Fibroblast of villous mesenchyme (primary cell): ENCODE data around the gene UNC5A. TPM values are rescaled to one million over a fixed set of nuclear protein-coding genes. Genes with fewer than 3 reads are reported as not detected.

Source experiments
- DNase-seq: peaks from one replicate; pipeline ENCODE4 v3.0.0-alpha.2; 2010; ENCODE audit warnings: low read depth
- H3K4me3 ChIP-seq: 2 replicates; pipeline ENCODE4 v1.5.1; 2011; ENCODE audit warnings: low read depth, mild to moderate bottlenecking, low read length
- CTCF ChIP-seq: IDR thresholded peaks from 2 replicates; pipeline ENCODE4 v1.5.1; 2012; ENCODE audit warnings: low read depth, mild to moderate bottlenecking, low read length; ENCODE audit not compliant: insufficient read depth
- total RNA-seq: library from RNA; depleted of rRNA; stranded (reverse); fragments of >200 nt; gene quantifications from 2 replicates; pipeline ENCODE4 v1.2.3, GENCODE V29; 2012

UNC5A gene
- total RNA-seq, 1 donor: not detected

DNA sequence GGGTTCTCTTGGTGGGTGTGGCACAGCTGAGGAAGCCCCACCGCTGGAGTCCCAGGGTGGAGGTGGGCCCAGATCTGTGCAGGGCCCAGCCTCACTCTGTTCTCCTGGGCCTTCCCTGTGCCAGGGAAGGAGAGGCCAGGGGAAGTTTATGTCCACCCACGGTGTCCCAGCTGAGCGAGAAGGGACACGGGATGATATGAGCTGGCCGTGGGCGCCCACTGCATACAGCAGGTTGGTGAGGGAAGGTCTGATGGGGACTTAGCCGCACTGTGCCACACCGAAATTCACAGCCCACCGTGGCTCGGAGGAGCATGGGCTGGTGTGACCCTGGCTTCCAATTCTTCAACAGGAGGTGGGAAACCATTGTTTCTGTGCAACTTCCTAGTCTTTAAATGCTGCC, 33.9 kb downstream of the UNC5A start:
- DNase-seq: no peak
- no peak overlapping the region for H3K4me3 ChIP-seq
- TF ChIP-seq CTCF: no peak

DNA sequence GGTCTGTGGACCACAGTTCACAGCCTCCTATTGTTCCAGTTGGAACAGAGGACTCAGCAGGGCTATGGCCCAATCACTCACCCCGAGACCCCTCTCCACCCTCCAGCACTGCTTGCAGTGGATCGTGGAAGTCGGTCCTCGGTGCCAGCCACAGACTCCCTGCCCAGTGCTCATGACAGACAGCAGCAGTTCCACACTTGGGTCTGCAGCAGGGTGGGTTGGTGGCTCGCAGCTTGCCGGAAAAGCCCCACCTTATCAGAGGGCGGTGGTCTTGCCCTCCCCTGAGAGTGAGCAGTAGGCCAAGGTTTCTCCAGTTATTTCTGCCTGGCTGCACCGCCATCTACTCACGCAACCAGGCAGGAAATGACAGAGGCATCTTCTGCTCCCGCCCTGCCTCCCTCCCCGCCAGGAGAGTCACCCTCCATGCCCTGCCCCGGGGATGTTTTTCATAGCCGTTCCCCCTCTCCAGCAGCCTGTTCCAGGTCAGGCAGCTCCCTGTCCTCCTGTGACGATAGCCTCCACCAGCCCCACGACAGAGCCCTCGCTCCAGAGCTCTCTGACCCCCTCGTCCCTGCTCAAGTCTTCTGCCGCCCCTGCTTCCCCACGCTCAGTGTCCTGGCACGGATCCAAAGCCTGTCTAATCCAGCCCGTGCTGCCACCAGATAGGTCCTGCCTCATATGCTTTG, 34.5 kb downstream of the UNC5A start:
- DNase-seq: no peak

DNA sequence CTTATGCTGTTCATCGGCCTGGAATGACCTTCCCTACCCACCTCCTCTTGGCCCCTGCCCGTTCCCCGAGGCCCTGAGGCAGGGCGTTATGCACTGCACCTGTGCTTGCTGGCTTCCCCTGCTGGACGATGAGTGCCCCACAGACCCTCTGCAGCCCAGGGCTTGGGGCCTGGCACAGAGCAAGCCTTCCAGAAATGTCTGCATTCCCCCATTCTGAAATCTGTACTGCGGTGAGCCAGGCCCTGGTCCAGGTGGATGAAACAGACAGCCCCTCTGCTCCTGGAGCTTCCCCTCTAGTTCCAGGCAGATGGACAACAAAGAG, 35.0 kb downstream of the UNC5A start:
- no peak overlapping the region for H3K4me3 ChIP-seq
- no peak for DNase-seq
- no peak for TF ChIP-seq CTCF

More for the DNA sequence above, 34.5 kb downstream of the UNC5A start:
- no peak overlapping the region for H3K4me3 ChIP-seq
- TF ChIP-seq CTCF: no peak

DNA sequence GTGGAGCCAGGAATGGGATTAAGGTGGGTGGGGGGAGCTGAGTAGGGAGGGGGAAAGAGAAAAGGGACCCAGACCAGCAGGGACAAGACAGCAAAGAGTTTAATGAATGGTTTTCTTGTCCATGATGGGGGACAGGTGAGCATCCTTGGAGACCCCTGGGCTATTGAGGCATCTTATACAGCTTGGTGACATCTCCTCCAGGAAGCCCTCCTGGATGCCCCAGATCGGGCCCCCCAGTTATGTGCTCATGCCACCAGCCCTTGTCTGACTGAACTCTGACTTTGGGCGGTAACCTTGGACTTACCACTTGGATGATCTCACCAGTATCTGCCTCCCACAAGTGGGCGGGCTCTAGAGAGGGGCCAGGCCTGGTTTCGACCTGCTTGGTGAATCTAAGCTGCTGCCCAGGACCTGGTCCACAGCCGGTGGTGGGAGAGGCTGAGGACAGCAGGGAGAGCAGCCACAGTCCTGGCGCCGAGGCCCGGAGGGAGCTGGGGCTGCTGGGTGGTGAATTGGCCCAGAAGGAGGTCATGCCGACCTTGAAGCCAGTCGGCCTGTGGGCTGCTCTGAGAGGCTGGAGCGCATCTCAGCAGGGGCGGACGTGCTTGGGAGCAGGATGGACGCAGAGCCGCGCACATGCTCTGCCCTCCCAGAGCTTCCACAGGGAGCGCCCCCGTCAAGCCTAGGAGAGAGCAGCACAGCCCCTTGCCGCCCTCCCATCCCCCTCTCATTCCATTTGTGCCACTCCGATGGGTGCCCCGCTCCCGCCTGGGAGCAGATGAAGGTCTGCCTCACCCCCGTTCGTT, 36.2 kb downstream of the UNC5A start:
- no peak for TF ChIP-seq CTCF
- no peak overlapping the region for H3K4me3 ChIP-seq
- DNase-seq: no peak

GRCh38 chr5:176847148-176847547, 36.8 kb downstream of the UNC5A start:
- no peak for TF ChIP-seq CTCF
- H3K4me3 ChIP-seq: no peak overlapping the region
- no peak for DNase-seq

- TF ChIP-seq CTCF: no peak
- H3K4me3 ChIP-seq: no peak overlapping the region
- no peak for DNase-seq
Measured at GRCh38 chr5:176847726-176848290, 37.4 kb downstream of the UNC5A start.

DNA sequence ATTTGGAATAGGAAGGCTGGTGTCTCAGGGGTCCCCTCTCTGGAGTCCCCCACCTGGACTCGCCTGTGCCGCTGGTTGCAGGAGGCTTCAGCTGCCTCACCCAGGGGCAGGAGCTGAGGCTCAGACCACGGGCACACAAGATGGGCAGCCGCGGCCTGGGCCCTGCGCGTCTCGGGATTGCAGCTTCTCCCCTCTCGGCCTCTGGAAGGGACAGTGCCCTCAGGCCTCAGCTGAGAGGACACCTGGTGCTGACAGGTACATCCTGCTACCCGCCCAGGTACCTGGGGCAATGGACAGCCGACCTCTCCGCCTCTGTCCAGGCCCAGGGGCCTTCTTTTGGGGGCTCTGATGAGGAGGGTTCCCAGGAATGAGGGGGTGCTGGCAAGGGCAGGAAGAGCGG, 38.3 kb downstream of the UNC5A start:
- no peak for DNase-seq
- H3K4me3 ChIP-seq: no peak overlapping the region
- no peak for TF ChIP-seq CTCF
